Endothelial cell of umbilical vein (primary cell): Measurements from ENCODE around the gene ATP6V1G3.

ENCODE experiments used
- CTCF ChIP-seq, 2 donors: IDR thresholded peaks; 1 replicate in 1 of 2; 2 replicates in 1 of 2; pipeline ENCODE4 v1.5.1; 2011; ENCODE audit warnings: low read length in 2 of 2, mild to moderate bottlenecking in 2 of 2, moderate library complexity in 2 of 2, control low read depth in 1 of 2, inconsistent platforms in 1 of 2, low read depth in 1 of 2; ENCODE audit not compliant: insufficient read depth in 1 of 2; ENCODE audit errors: extremely low read depth in 1 of 2
- EZH2 ChIP-seq: IDR thresholded peaks from 2 replicates; pipeline ENCODE4 v1.6.1; 2012; ENCODE audit warnings: borderline replicate concordance, low read depth, mild to moderate bottlenecking, moderate library complexity, low read length, inconsistent platforms; ENCODE audit not compliant: severe bottlenecking
- FOS ChIP-seq: IDR thresholded peaks from 2 replicates; pipeline ENCODE4 v1.6.1; 2011; ENCODE audit warnings: mild to moderate bottlenecking, low read length, moderate library complexity, borderline replicate concordance; ENCODE audit not compliant: insufficient read depth
- GATA2 ChIP-seq: IDR thresholded peaks from 2 replicates; pipeline ENCODE4 v1.7.0; 2011; ENCODE audit warnings: low read depth, mild to moderate bottlenecking, moderate library complexity, mixed read lengths, low read length; ENCODE audit not compliant: insufficient read length, insufficient read depth
- JUN ChIP-seq: IDR thresholded peaks from 2 replicates; pipeline ENCODE4 v1.6.1; 2011; ENCODE audit warnings: borderline replicate concordance, low read depth; ENCODE audit not compliant: insufficient read length, insufficient read depth
- MAX ChIP-seq: IDR thresholded peaks from 2 replicates; pipeline ENCODE4 v1.6.1; 2011; ENCODE audit not compliant: insufficient read depth, insufficient read length
- MYC ChIP-seq: IDR thresholded peaks from one replicate; pipeline ENCODE4 v1.6.1; 2011; ENCODE audit warnings: mild to moderate bottlenecking, low read depth, low read length
- POLR2A ChIP-seq: IDR thresholded peaks from 2 replicates; pipeline ENCODE4 v1.6.1; 2012; ENCODE audit warnings: low read depth, mild to moderate bottlenecking, control low read depth, low read length
- POLR2AphosphoS5 ChIP-seq: IDR thresholded peaks from 2 replicates; pipeline ENCODE4 v1.6.1; 2012; ENCODE audit warnings: low read depth, mild to moderate bottlenecking, control low read depth, low read length, moderate library complexity; ENCODE audit not compliant: insufficient read depth

DNA sequence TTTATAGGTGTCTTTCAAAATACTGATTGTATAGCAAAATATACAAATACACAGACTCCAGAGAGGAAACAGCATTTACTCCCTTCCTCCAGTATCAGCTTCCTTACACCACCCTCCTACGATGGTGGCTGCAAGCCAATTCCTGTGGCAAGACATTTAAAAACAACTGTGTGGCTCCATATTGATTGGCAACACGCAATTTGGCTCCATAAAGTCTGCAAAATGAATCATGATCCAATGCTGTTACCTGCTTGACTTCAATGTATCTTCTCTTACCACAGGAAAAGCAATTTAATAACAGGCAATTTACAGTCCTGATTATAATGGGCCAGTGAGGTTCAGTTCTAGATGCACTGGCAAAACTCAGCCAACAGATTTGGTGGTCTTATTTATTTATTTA lies 19.7 kb upstream of the ATP6V1G3 start:
- TF ChIP-seq CTCF (IDR thresholded peaks at IDR 0.05; ENCODE audit: extremely low read depth in 1 of 2, insufficient read depth in 1 of 2, low read depth in 1 of 2, low read length in 2 of 2): no peak
- no peak for TF ChIP-seq POLR2A
- no peak for TF ChIP-seq MAX
- TF ChIP-seq GATA2: no peak
- no peak for TF ChIP-seq EZH2
- no peak for TF ChIP-seq FOS
- no peak for TF ChIP-seq POLR2AphosphoS5
- TF ChIP-seq JUN: no peak
- no peak for TF ChIP-seq MYC
